DMS153 (cell line): ENCODE results near the gene ASPSCR1.

ENCODE experiments used
- DNase-seq: peaks from one replicate; lab custom pipeline; 2025; lab: John Stamatoyannopoulos, UW

Gene ASPSCR1

GRCh38 chr17:81977211-81977808 is at the start of gene ASPSCR1:
TSS of gene ASPSCR1 (plus strand) at chr17:81977629. CDS start at chr17:81977647, 18 bp downstream.
- DNase-seq: peak; percentile 81

- peak; percentile 69 for DNase-seq
Observed at GRCh38 chr17:81927653-81928543, 49.5 kb upstream of the ASPSCR1 start, which contains the start of gene MAFG. TSS of gene MAFG (minus strand) at chr17:81927735. CDS start at chr17:81923185, 4,550 bp downstream.

GRCh38 chr17:81928544-81929252 is 48.7 kb upstream of the ASPSCR1 start:
- no peak for DNase-seq

- DNase-seq: no peak
Observed at GRCh38 chr17:81929253-81930141, 47.9 kb upstream of the ASPSCR1 start.

- DNase-seq: no peak
Observed at GRCh38 chr17:81930142-81931125, 47.0 kb upstream of the ASPSCR1 start.

GRCh38 chr17:81931189-81931556 is 46.3 kb upstream of the ASPSCR1 start:
- DNase-seq: no peak

GRCh38 chr17:81931557-81932332 is 45.7 kb upstream of the ASPSCR1 start:
- no peak for DNase-seq

GRCh38 chr17:81932333-81932983 is 45.0 kb upstream of the ASPSCR1 start:
- no peak for DNase-seq

GRCh38 chr17:81933178-81933699 is 44.2 kb upstream of the ASPSCR1 start:
- no peak for DNase-seq

GRCh38 chr17:81934098-81934757 is 43.2 kb upstream of the ASPSCR1 start:
- no peak for DNase-seq

- no peak for DNase-seq
Observed at GRCh38 chr17:81934850-81935708, 42.4 kb upstream of the ASPSCR1 start.

GRCh38 chr17:81935709-81936084 is 41.7 kb upstream of the ASPSCR1 start:
- DNase-seq: no peak

- no peak for DNase-seq
Observed at GRCh38 chr17:81939218-81939617, 38.2 kb upstream of the ASPSCR1 start.

- no peak for DNase-seq
Observed at GRCh38 chr17:81939881-81940385, 37.5 kb upstream of the ASPSCR1 start.

- DNase-seq: no peak
Observed at GRCh38 chr17:81940538-81941483, 36.6 kb upstream of the ASPSCR1 start.
